Measurements from ENCODE around the gene ZFYVE1.
"Not testable (repeated sequence)": the region's sequence is repeated elsewhere in the genome, so short reads cannot be mapped to it uniquely, and the experiment has no call there.

The ZFYVE1 gene

DNA sequence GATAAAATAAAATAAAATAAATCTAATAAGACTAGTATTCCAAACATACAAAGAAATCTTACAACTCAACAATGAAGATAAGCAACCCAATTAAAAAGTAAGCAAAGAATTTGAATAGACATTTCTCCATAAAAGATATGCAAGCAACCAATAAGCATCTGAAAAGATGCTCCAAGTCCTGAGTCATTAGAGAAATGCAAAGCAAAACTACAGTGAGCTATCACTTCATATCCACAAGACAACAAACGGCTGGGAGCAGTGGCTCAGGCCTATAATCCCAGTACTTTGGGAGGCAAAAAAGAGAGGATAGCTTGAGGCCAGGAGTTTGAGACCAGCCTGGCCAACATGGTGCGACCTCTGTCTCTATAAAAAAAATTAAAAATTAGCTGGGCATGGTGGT lies 26.8 kb downstream of the ZFYVE1 start:
- DNase-seq (ENCODE audit: low read depth), result no peak

DNA sequence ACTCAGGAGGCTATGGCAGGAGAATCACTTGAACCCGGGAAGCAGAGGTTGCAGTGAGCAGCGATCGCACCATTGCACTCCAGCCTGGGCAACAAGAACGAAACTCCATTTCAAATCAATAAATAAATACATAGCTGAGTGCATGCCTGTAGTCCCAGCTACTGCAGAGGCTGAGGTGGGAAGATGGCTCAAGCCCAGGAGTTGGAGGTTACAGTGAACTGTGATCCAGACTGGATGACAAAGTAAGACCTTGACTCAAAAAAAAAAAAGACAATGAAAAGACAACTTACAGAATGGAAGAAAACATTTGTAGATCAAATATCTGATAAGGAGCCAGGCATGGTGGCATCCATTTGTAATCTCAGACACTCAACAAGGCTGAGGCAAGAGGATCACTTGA lies 27.6 kb downstream of the ZFYVE1 start:
- no peak for DNase-seq (ENCODE audit: low read depth)

- no peak for DNase-seq (ENCODE audit: low read depth)
These were observed 28.5 kb downstream of the ZFYVE1 start for GRCh38 chr14:72998252-72998903.

DNA sequence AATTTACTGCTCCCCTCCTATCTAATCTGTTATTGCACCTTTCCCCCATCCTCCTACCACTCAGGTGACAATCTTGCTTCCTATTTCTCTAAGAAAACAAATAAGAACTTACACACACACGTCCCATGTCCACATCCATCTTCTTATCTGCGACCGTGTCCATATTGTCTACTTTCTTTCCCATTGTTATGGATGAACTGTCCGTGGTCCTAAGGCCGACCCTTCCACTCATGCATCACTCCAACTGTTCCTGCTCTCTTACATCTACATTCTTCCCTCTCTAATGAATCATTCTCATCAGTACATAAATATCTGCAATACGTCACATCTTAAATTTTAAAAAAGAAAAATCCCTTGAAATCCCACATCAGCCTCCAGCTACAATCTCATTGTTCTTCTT lies 30.0 kb downstream of the ZFYVE1 start:
- no peak for DNase-seq (ENCODE audit: low read depth)

GRCh38 chr14:72990171-72990570 lies 36.7 kb downstream of the ZFYVE1 start:
- DNase-seq (ENCODE audit: low read depth), result no peak

DNA sequence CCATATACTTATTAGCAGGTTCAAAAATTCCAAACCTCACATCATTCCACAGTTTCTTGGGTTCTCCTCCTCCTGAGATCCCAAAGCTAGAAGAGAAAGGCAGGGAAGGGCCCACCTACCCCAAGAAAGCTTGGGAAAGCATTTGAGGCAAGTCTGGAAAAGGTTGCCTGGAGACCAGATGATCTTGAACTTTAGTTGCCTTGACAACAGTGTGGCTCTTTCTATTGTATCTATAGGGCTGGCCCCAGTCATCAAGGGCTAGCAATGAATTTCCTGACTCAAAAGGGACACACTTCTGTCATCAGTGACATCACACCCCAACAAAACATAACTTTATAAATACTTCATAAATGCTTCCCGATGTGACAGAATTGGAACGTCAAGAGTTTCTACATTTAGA lies 40.0 kb downstream of the ZFYVE1 start:
- no peak for DNase-seq (ENCODE audit: low read depth)

- DNase-seq (ENCODE audit: low read depth), result no peak
These were observed 40.7 kb downstream of the ZFYVE1 start for GRCh38 chr14:72986214-72986613.

DNA sequence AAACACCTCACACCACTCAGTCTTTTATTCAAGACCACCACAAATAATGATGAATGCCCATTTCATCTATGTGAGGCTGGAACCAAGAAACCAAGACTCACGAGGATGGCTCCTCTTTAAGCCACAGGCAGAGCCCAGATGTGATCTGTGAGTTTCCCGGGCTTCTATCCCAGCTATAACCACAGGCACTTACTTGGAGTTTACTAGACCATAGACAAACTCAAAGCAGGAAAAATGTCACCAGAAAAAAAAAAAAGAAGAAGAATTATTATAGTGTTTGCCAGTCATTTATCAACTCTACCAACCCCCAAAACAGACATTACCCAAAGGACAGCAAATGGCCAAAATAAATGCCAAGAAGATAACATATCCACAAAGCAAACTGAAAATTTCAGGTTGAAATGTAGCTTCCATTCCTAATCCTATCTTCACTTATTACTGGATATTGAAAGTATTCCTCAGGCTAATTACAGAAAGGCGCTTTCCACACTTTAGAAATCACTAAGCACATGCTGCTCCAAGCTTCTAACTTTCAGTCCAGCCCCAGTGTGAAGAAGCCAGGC lies 44.7 kb downstream of the ZFYVE1 start:
- no peak for DNase-seq (ENCODE audit: low read depth)

DNA sequence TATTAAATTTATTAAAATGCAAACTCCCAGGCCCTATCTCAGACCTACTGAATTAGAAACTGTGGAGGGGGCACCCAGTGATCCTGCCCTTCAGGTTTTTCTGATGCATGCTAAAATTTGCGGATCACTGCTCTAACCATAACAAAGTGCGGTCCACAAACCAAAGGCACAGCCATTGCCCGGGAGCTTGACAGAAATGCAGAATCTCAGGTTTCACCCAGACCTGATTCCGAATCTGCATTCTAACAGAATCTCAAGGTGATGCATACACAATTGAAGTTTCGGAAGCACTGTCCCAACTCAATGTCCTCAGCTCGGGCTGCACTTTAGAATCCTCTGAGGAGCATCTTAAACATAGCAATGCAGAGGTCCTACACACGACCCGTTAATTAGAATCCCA lies 46.0 kb downstream of the ZFYVE1 start:
- no peak for DNase-seq (ENCODE audit: low read depth)

DNA sequence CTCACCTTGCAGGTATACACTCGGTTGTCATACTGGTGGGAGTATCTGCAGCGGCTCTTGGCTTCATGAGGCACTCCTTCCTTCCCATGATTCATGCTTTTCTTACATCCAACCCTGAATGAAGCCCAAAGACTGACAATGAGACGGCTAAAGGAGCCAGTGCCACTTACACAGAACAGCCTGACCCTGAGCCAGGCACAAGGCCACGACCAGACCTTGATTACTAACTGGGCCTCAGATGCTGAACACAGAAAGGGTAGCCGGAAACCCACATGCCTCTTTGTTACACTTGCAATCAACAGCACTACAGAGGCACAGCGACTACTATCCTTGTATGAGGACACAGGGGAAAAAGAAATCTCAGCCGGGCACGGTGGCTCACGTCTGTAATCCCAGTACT lies 48.0 kb downstream of the ZFYVE1 start:
- DNase-seq (ENCODE audit: low read depth), result no peak

DNA sequence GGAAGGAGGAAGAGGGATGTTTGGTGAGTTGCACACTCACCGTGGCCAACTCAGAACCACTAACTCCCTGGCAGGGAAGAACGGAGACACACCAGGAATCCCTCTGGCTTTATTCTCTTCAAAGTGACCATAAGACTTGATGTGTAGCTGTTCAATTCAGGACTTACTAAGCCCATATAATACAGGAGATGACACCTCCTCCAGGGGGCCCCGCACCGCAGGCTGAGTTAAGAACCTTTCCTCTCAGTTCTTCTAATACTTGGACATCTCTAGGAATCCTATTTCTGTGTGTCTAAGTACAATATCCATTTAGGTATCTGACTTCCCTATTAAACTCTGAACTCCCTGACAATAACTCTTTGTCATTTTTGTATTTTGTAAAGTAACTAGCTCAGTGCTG lies 51.1 kb downstream of the ZFYVE1 start:
- no peak for DNase-seq (ENCODE audit: low read depth)

GRCh38 chr14:72974661-72975060 lies 52.2 kb downstream of the ZFYVE1 start:
- DNase-seq (ENCODE audit: low read depth), result no peak

DNA sequence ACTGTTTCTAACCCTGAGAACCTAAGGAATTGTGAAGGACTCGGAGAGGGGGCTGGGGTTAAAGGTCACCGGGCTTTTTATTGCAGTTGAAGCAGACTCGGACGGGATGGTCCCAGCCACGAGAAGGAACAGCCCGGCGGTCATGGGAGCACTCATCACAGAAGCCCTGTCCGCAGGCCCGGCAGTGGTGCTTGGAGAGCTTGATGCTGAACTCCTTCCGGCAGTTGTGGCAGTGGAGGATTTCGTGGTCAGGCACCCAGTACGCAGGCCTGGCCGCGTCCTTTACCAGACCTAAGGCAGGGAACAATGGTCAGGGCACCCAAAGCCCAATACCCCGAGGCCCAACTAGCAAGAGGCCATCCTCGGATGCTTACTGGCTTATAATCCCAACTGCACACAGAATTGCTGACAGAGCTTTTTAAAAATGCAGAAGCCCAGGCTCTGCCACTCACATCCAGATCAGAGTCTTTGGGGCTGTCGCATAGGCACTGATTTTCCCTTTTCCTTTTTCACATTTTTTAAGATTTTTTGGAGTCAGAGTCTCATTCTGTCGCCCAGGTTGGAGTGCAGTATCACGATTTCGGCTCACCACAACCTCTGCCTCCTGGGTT lies 56.0 kb downstream of the ZFYVE1 start:
- no peak for DNase-seq (ENCODE audit: low read depth)

DNA sequence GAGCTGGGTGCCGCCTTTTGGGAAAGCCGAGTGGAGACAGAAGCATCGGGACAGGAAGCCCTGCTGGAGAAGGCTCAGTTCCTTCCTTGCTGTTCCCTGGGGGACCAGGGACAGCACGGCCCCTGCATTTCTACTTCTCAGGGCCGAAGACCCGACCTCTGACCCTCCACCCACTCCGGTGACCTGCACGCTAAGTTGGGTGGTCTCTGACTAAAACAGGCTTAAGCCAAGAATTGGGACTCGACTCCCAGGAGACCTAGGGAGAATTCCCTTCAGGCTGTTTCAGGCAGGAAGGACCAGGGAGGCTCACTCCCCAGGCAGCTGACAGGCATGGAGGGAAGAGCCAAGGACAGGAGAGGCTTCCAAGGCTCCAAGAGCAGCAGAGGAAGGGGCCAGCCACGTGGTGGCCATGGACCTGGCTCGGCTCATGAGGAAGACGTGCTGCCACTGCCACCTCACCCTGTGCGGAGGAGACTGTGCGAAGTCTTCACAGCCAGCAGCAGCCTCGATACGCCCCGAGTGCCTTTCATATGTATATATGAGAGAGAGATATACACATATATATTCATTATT lies 56.8 kb downstream of the ZFYVE1 start:
- no peak for DNase-seq (ENCODE audit: low read depth)

GRCh38 chr14:72968316-72968715 lies 58.6 kb downstream of the ZFYVE1 start:
- DNase-seq (ENCODE audit: low read depth), result no peak

DNA sequence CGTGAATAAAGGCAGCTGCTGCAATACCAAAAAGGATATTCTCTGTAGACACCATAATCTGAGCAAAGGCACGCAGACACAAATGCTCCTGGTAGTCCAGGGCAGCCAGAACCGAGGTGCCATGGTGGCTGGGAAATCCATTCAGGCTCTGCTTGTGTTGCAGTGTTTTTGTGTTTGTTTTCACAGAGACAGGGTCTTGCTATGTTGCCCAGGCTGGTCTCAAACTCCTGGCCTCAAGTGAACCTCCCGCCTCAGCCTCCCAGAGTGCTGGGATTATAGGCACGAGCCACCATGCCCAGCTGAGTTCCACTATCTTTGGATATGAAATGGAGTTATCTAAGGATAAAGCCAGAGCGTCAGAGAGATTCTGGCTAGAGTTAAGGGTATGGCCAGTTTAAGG lies 60.9 kb downstream of the ZFYVE1 start:
- no peak for DNase-seq (ENCODE audit: low read depth)

DNA sequence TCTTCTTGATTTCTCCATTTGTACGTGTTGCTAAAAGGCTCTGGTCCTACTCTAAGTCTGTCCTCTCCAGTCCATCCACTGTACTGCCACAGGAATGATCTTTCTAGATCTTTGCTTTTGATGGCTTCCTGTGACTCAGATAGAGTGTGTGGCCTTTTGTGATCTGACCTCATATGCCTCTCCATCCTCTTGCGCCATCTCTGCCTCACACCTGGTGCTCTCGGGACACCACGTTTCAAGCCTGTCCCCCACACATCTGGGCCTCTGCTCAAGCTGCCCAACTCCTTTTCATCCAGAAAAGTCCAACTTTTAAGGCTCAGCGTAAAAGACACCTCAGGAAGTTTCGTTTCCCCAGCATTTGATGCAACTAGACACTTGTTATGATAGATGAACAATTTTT lies 61.7 kb downstream of the ZFYVE1 start:
- no peak for DNase-seq (ENCODE audit: low read depth)

DNA sequence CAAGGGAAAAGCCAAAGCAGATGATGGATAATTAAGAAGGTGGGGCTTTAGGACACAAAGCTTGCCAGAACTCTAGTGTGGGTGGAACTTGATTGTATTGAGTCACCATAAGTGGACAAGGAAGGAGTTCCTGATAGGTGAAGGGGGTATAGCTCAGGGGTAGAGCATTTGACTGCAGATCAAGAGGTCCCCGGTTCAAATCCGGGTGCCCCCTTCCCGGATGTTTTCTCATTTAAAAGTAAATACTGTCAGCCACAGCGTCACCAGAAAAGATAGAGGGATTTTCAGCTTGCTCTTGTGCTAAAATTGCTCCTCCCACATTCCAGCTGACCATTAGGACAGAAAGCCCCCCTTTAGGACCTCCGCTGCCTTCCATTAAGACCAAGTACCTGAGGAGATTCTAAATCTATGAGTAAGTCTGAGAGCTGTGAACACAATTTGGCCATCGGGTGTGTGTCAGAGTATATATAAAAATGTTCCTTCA lies 64.0 kb downstream of the ZFYVE1 start:
- no peak for DNase-seq (ENCODE audit: low read depth)

GRCh38 chr14:72962336-72962754 lies 64.6 kb downstream of the ZFYVE1 start:
- DNase-seq (ENCODE audit: low read depth), result not testable (repeated sequence)

- DNase-seq (ENCODE audit: low read depth), result no peak
These were observed 65.1 kb downstream of the ZFYVE1 start for GRCh38 chr14:72961579-72962335.

DNA sequence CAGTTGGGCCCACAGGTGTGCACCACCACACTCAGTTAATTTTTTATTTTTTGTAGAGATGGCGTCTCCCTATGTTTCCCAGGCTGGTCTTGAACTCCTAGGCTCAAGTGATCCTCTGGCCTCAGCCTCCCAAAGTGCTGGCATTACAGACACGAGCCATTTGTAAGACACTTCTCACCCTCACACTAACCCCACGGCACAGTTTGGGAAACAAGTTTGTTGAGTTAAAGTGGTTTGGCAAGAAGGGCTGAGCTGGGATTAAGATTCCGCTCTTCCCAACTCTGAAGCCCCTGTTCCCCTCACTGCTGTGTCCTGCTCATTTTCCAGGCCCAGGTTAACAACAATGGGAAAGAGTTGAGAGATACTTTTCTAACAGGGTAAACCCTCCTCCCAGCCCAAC lies 65.9 kb downstream of the ZFYVE1 start:
- not testable (repeated sequence) for DNase-seq (ENCODE audit: low read depth)

- DNase-seq (ENCODE audit: low read depth), result no peak
These were observed 68.4 kb downstream of the ZFYVE1 start for GRCh38 chr14:72958548-72958947.

- no peak for DNase-seq (ENCODE audit: low read depth)
These were observed 69.7 kb downstream of the ZFYVE1 start for GRCh38 chr14:72957213-72957612.
